Dermis blood vessel endothelial cell (primary cell): ENCODE data around the gene C19orf18. TPM values are rescaled to one million over a fixed set of nuclear protein-coding genes. Genes with fewer than 3 reads are reported as not detected.

Experiments used
- DNase-seq: peaks from one replicate; pipeline ENCODE4 v3.0.0; 2010
- total RNA-seq: library from RNA; depleted of rRNA; stranded (reverse); fragments of >200 nt; gene quantifications from 2 replicates; pipeline ENCODE4 v1.2.3, GENCODE V29; 2014

C19orf18 gene
- total RNA-seq, 1 donor from 2014 or later: 0.34 TPM

GRCh38 chr19:57947419-57948134, 26.8 kb downstream of the C19orf18 start, which contains the start of gene ZNF256:
ZNF256 (minus strand) TSS chr19:57947706; CDS start chr19:57947474, 232 bp downstream.
- peak; percentile 94 for DNase-seq

GRCh38 chr19:57947088-57947418, 27.3 kb downstream of the C19orf18 start:
- no peak for DNase-seq

- DNase-seq: no peak
Measured at GRCh38 chr19:57946316-57946715, 28.0 kb downstream of the C19orf18 start.

GRCh38 chr19:57941593-57941992, 32.7 kb downstream of the C19orf18 start:
- no peak for DNase-seq

- no peak for DNase-seq
Measured at GRCh38 chr19:57935731-57936130, 38.6 kb downstream of the C19orf18 start.

- DNase-seq: peak; percentile 84
Measured at GRCh38 chr19:57934820-57935665, 39.3 kb downstream of the C19orf18 start, which contains the start of gene ZNF418. ZNF418 (minus strand) TSS chr19:57935402; CDS start chr19:57933822, 1,580 bp downstream.

GRCh38 chr19:57927587-57927986, 46.7 kb downstream of the C19orf18 start:
- no peak for DNase-seq

GRCh38 chr19:57916168-57916995, 58.0 kb downstream of the C19orf18 start, which contains the start of gene ZNF417:
ZNF417 (minus strand) TSS chr19:57916592; CDS start chr19:57916411, 181 bp downstream.
- DNase-seq: peak; percentile 95

- DNase-seq: no peak
Measured at GRCh38 chr19:57914531-57914930, 59.8 kb downstream of the C19orf18 start.

Other genes starting within 250 kb of the C19orf18 start
- gene ZNF671, start 246.9 kb downstream of the C19orf18 start, total RNA-seq: 9.8 and 10.0 TPM in 2 replicates
- 14.6 and 18.1 TPM in 2 replicates for gene ZNF776, start 227.7 kb downstream of the C19orf18 start, total RNA-seq
- 13.1 and 31.0 TPM in 2 replicates for gene ZNF586, start 204.9 kb downstream of the C19orf18 start, total RNA-seq
- gene ZNF552, start 159.6 kb downstream of the C19orf18 start, total RNA-seq: 7.4 and 9.9 TPM in 2 replicates
- gene ZNF587B, start 144.2 kb downstream of the C19orf18 start, total RNA-seq: 24.2 and 27.2 TPM in 2 replicates
- gene ZNF587, start 124.7 kb downstream of the C19orf18 start, total RNA-seq: 29.4 and 36.3 TPM in 2 replicates
- gene ZNF814, start 85.5 kb downstream of the C19orf18 start, total RNA-seq: 4.1 and 4.6 TPM in 2 replicates
- gene ZNF417, start 57.9 kb downstream of the C19orf18 start, total RNA-seq: 15.2 and 18.9 TPM in 2 replicates
- 4.3 and 4.9 TPM in 2 replicates for gene ZNF418, start 39.1 kb downstream of the C19orf18 start, total RNA-seq
- 4.1 and 4.5 TPM in 2 replicates for gene ZNF256, start 26.8 kb downstream of the C19orf18 start, total RNA-seq
- gene ZNF606, start 28.3 kb upstream of the C19orf18 start, total RNA-seq: 13.3 and 16.7 TPM in 2 replicates
- gene ZSCAN1, start 59.5 kb upstream of the C19orf18 start, total RNA-seq: not detected in 2 replicates
- gene ZNF135, start 84.7 kb upstream of the C19orf18 start, total RNA-seq: 1.7 and 2.4 TPM in 2 replicates
- 44.4 and 45.1 TPM in 2 replicates for gene ZSCAN18, start 123.7 kb upstream of the C19orf18 start, total RNA-seq
- gene ZNF329, start 176.3 kb upstream of the C19orf18 start, total RNA-seq: 13.1 and 14.6 TPM in 2 replicates
- 21.0 and 21.3 TPM in 2 replicates for gene ZNF274, start 208.5 kb upstream of the C19orf18 start, total RNA-seq